ENCODE data around the gene PRDM7. TPM values are rescaled to one million over a fixed set of nuclear protein-coding genes. Genes with fewer than 3 reads are reported as not detected.
"Not testable (repeated sequence)": the region's sequence is repeated elsewhere in the genome, so short reads cannot be mapped to it uniquely, and the experiment has no call there.

Gene PRDM7
- total RNA-seq, 1 experiment from 2014 or later = not detected

GRCh38 chr16:90102086-90102884 is 25.2 kb upstream of the PRDM7 start:
- not testable (repeated sequence) for H3K36me3 Mint-ChIP-seq (ENCODE audit: insufficient read depth in 1 of 3, low read depth in 3 of 3); H3T11ph ChIP-seq (ENCODE audit: low read length); H4K5ac ChIP-seq (ENCODE audit: insufficient read length, low read depth, low read length); H3K23ac ChIP-seq (ENCODE audit: insufficient read length, low read depth, low read length); H3K4me3 Mint-ChIP-seq; H3K27me3 ChIP-seq (ENCODE audit: insufficient read depth, low read length); H2AFZ ChIP-seq (ENCODE audit: low read length); H3K79me2 ChIP-seq (ENCODE audit: insufficient read depth, low read length); H4K91ac ChIP-seq (ENCODE audit: insufficient read length, low read depth, low read length); H2AK5ac ChIP-seq (ENCODE audit: insufficient read length, low read length); H4K20me1 ChIP-seq (ENCODE audit: control insufficient read depth, insufficient read depth, insufficient read length); H3K18ac ChIP-seq (ENCODE audit: insufficient read length, low read depth, low read length); H3K27ac ChIP-seq (ENCODE audit: insufficient read length, low read depth, low read length); H3K4me1 ChIP-seq (ENCODE audit: insufficient read depth, low read length); H2BK5ac ChIP-seq (ENCODE audit: insufficient read length, low read length); H3K56ac ChIP-seq (ENCODE audit: insufficient read length, low read depth, low read length); H3K14ac ChIP-seq (ENCODE audit: insufficient read depth, low read length); H2BK20ac ChIP-seq (ENCODE audit: low read depth, low read length, poor library complexity, severe bottlenecking); H3K9ac ChIP-seq (ENCODE audit: extremely low read depth, insufficient read length, low read length); H3K79me1 ChIP-seq (ENCODE audit: insufficient read depth, low read depth, low read length, poor library complexity, severe bottlenecking); DNase-seq; H2BK15ac ChIP-seq (ENCODE audit: low read depth, low read length); H3K4me1 Mint-ChIP-seq; H4K8ac ChIP-seq (replicated peaks; ENCODE audit: insufficient read length, low read depth, low read length); H2BK120ac ChIP-seq (ENCODE audit: low read depth, low read length, poor library complexity, severe bottlenecking); H3K23me2 ChIP-seq (ENCODE audit: insufficient read length, low read depth, low read length, poor library complexity, severe bottlenecking); H3K4me2 ChIP-seq (ENCODE audit: insufficient read depth, insufficient read length, low read length); H3K4ac ChIP-seq (ENCODE audit: low read depth, low read length); H2BK12ac ChIP-seq (ENCODE audit: insufficient read length, low read depth, low read length); H3K9me3 ChIP-seq (ENCODE audit: control insufficient read depth, low read depth, low read length)
- no CpG with 5 or more reads among the region's 12 CpGs for WGBS (ENCODE audit: extremely low coverage, insufficient read length, low lambda C conversion rate)
- Mint-ChIP-seq H3K9me3 (peaks cover 0 to 11% of the 10 kb centered on the region in 2 experiments; a peak in 3 of 5 replicates), H3K27me3 (ENCODE audit: low read depth) (peaks cover 17% of the 10 kb centered on the region), H3K27ac (peak overlapping the region in 1 of 3 experiments; percentile 80; a peak in 2 of 7 replicates)

- H2AK5ac ChIP-seq (ENCODE audit: insufficient read length, low read length); H3K4me2 ChIP-seq (ENCODE audit: insufficient read depth, insufficient read length, low read length); H2BK5ac ChIP-seq (ENCODE audit: insufficient read length, low read length); H2AFZ ChIP-seq (ENCODE audit: low read length); H3K4me3 Mint-ChIP-seq; H4K5ac ChIP-seq (ENCODE audit: insufficient read length, low read depth, low read length); H3K36me3 Mint-ChIP-seq (ENCODE audit: insufficient read depth in 1 of 3, low read depth in 3 of 3); H4K91ac ChIP-seq (ENCODE audit: insufficient read length, low read depth, low read length); H4K20me1 ChIP-seq (ENCODE audit: control insufficient read depth, insufficient read depth, insufficient read length); H3K4me1 ChIP-seq (ENCODE audit: insufficient read depth, low read length); H3K23ac ChIP-seq (ENCODE audit: insufficient read length, low read depth, low read length); H2BK12ac ChIP-seq (ENCODE audit: insufficient read length, low read depth, low read length); H3K9me3 Mint-ChIP-seq; H3K27ac ChIP-seq (ENCODE audit: insufficient read length, low read depth, low read length); H3K9me3 ChIP-seq (ENCODE audit: control insufficient read depth, low read depth, low read length); H2BK20ac ChIP-seq (ENCODE audit: low read depth, low read length, poor library complexity, severe bottlenecking); H3K9ac ChIP-seq (ENCODE audit: extremely low read depth, insufficient read length, low read length); H2BK120ac ChIP-seq (ENCODE audit: low read depth, low read length, poor library complexity, severe bottlenecking); H3K79me2 ChIP-seq (ENCODE audit: insufficient read depth, low read length); H3K4ac ChIP-seq (ENCODE audit: low read depth, low read length); H3K27me3 ChIP-seq (ENCODE audit: insufficient read depth, low read length); H4K8ac ChIP-seq (replicated peaks; ENCODE audit: insufficient read length, low read depth, low read length); H2BK15ac ChIP-seq (ENCODE audit: low read depth, low read length); H3K4me1 Mint-ChIP-seq; H3K79me1 ChIP-seq (ENCODE audit: insufficient read depth, low read depth, low read length, poor library complexity, severe bottlenecking); H3K27ac Mint-ChIP-seq; H3T11ph ChIP-seq (ENCODE audit: low read length); DNase-seq; H3K56ac ChIP-seq (ENCODE audit: insufficient read length, low read depth, low read length); H3K18ac ChIP-seq (ENCODE audit: insufficient read length, low read depth, low read length); H3K14ac ChIP-seq (ENCODE audit: insufficient read depth, low read length); H3K23me2 ChIP-seq (ENCODE audit: insufficient read length, low read depth, low read length, poor library complexity, severe bottlenecking): not testable (repeated sequence)
- no CpG with 5 or more reads among the region's 11 CpGs for WGBS (ENCODE audit: extremely low coverage, insufficient read length, low lambda C conversion rate)
- H3K27me3 Mint-ChIP-seq (ENCODE audit: low read depth) = peaks cover 19% of the 10 kb centered on the region
These were observed 24.2 kb upstream of the PRDM7 start for GRCh38 chr16:90101332-90101731.

Data from H9 (cell line).